GM21786 (cell line): ENCODE data around the gene IL21R.
"Not testable (repeated sequence)": the region's sequence is repeated elsewhere in the genome, so short reads cannot be mapped to it uniquely, and the experiment has no call there.

ENCODE experiments used
- ATAC-seq: cut with Tn5 transposase; IDR thresholded peaks from one replicate; pipeline ENCODE4 v1.9.1; 2021; ENCODE audit not compliant: unreplicated experiment

Gene IL21R

GRCh38 chr16:27400751-27401620 lies 988 bp upstream of the IL21R start:
- ATAC-seq, result no peak

DNA sequence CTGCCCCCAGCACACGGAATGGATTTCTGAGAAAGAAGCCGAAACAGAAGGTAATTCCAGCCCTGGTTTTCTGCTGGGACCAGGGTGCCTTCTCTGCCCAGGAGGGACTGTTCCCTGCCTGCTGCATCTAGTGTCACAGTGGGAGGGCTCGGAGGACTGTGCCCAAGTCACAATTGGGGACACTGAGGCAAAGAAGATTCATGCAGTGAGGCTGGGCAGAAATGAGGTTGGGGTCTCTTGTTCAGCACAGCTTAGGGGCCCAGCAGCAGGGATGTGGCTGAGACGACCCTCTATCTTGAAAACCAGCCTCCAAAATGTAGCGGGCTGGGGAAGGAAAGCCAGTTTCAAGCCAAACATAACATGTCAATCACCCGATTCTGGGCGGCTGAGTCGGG lies 592 bp downstream of the IL21R start:
- no peak for ATAC-seq

- no peak for ATAC-seq
Measured at GRCh38 chr16:27402964-27403600, 1.1 kb downstream of the IL21R start.

GRCh38 chr16:27403601-27403992 lies 1.6 kb downstream of the IL21R start:
- ATAC-seq, result no peak

DNA sequence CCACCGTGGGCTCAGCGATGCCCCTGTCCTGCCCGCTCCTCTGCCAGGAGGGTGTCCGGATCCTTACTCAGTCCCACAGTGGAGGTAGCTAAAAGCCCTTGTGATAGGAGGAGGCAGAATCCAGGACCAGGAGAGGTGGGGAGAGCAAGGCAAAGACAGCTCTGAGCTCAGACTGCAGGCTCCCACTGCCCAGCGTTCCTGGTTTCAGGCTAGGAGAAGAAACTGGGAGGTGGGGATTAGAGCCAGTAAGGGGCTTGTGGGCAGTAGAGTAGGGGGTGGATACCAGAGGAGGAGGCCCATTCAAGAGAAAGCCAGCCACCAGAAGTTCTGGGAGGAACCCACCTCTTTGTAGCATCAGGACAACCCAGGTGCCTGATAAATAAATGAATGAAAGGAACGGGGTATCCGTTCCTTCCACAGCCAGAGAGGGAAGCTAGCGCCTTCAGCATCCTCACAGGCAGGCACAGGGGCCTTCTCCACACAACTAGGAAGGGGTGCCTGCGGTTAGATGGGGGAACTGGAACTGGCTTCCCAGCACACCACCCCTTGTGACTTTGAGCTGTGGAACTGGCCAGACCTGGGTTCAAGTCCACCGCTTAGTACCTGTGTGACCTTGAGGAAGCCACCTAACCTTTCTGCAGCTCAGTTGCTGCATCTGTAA lies 2.3 kb downstream of the IL21R start:
- ATAC-seq, result no peak

DNA sequence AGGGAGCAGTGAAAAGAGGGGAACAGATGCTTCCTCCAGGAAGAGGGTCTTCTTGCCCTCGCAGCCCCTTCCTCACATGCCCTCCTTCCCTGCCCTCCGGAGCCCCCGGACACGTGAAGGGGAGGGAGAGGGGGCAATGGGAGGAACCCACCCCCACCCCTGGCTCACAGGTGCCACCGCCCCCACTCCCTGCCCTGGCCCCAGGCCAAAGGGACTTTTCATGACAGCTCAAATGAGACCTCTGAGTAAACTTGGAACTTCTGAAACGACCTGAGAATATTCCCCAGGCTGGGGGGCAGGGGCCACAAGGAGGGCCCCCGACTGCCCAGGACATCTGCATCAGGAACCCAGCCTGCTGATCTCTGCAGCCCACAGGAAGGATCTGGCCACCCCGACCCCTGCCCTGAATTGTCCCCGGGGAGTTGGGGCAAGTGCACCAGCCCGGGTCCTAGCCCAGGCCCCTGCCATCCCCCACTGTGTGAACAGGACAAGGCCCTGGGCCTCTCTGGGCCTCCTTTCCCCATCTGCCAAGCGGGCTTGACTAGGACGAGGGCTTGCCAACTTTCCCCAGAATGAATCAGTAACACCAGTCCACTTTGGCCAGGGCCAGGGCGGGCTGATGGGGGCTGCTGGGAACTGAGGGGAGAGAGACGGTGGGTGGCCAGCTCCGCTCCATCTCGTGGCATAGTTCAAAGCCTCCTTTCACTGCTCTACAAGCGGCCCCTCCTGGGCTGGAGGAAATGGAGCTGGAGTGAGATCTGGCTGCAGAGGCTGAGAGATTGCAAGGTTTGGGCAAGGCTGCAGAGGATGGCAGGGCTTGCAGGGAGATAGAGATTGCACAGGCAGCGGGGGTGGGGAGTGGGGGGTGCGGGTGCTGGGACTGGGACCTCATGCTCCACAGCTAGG lies 3.8 kb downstream of the IL21R start:
- ATAC-seq, result no peak

DNA sequence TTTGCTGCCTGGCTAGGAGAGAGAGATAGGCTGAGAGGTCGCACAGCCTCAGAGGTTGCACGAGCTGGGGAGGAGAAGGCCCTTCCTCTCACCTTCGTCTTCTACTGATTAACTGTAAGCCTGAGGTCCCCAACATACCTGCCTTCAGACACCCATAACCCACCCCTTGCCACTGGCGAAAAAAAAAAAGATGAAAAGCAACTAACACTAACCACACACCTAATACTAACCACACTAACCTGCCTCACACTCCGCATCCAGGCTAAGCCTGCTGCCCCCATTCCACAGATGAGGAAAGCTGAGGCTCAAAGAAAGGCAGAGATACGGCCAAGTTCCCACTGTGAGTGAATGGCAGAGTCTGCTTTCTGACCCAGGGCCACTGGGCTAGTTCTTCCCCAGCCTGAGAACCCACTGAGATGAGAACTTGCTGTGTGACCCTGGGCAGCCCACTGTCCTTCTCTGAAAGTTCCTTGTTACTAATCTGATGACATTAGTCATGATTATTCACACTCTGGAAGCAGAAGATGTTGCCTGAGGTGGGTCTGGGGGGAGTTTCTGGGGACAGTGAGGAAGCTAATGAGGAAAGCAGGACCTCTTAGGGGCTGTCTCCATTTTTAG lies 4.6 kb downstream of the IL21R start:
- no peak for ATAC-seq

- ATAC-seq, result no peak
Measured at GRCh38 chr16:27407133-27407532, 5.2 kb downstream of the IL21R start.

DNA sequence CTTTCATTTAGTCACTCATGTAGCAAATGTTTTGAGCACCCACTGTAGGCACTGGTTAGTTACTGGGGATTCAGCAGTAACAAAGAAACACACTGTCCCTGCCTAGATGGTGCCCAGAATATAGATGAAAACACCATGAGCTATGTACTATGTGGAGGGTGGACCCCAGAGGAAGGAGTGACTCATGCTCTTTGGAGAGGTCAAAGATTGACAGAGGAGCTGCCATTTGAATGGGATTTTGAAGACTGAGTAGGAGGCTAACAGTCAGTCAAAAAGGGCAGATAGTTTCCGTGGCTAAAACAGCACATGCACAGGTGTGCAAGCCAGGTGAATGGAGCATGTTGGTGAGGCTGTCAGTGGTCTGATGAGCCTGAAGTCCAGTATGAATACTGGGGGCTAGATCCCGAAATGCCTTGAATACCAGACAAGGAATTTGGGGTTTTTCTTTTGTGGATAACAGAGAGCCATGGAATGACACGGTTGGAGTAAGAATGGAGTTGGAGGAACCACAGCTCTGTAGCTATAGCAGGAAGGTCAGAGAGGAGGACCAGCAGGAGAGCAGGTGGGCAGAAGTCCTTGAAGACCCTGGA lies 6.1 kb downstream of the IL21R start:
- peak; percentile 44 for ATAC-seq

DNA sequence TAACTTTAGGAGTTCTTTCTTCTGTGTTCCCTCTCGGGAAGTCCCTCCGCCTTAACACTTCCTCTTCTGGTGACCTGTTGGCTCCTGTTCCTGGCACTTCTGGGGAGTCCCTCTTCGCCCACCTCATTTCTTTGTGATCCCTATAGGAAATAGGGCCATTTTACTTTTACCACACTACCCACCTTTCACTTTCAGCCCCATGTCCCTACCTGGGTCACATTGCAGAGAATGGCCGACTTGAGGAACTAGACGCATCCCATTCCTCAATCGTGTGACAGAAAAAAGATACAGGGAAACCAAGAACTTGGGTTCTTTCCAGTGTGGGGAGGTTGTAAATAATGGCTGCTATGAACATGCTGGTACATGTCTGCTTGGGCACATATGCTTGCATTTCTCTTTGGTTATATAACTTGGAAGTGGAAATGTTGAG lies 6.6 kb downstream of the IL21R start:
- no peak for ATAC-seq

DNA sequence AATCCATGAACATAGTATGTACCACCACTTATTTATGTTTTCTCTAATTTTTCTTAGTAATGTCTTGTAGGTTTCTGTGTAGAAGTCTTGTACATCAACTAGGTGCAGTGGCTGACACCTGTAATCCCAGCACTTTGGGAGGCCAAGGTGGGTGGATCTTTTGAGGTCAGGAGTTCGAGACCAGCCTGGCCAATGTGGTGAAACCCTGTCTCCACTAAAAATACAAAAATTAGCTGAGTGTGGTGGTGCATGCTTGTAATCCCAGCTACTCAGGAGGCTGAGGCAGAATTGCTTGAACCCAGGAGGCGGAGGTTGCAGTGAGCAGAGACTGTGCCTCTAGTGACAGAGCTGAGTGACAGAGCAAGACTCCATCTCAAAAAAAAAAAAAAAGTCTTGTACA lies 8.0 kb downstream of the IL21R start:
- not testable (repeated sequence) for ATAC-seq

DNA sequence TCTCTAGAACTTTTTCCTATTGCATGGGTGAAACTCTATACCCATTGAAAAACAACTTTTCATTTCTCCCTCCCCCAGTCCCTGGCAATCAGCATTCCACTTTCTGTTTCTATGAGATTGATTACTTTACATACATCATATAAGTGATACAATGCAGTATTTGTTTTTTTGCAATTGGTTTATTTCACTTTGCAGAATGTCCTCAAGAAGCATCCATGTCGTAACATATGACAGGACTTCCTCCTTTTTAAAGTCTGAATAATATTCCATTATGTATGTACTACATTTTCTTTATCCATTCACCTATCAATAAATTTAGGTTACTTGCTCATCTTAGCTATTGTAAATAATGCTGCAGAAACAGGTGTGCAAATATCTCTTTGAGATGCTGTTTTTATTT lies 8.8 kb downstream of the IL21R start:
- no peak for ATAC-seq

- ATAC-seq, result no peak
Measured at GRCh38 chr16:27413956-27414355, 12.0 kb downstream of the IL21R start.

DNA sequence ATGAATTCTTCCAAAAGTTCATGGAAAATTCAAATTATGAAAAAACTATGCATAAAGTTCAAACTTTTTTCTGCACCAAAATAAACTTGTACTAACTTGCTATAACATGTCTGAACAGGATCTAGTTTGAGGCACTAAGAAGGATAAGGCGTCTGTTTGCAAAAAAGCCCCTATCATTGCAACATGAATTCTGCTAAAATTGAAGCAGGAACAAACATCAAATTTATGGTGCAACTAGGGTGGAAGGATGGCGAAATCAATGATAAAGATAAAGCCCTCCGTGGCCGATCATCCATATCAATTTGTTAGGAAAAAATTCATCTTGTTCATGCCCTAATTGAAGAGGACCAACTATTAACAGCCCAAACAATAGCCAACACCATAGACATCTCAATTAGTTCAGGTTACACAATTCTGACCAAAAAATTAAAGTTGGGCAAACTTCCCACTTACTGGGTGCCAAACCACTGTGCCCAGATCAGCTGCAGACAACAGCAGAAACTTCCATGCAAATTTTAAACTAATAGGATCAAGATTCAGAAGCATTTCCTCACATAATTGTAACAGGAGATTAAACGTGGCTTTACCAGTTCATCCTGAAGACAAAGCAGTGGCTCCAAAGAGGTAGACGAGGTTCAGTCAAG lies 12.9 kb downstream of the IL21R start:
- no peak for ATAC-seq

DNA sequence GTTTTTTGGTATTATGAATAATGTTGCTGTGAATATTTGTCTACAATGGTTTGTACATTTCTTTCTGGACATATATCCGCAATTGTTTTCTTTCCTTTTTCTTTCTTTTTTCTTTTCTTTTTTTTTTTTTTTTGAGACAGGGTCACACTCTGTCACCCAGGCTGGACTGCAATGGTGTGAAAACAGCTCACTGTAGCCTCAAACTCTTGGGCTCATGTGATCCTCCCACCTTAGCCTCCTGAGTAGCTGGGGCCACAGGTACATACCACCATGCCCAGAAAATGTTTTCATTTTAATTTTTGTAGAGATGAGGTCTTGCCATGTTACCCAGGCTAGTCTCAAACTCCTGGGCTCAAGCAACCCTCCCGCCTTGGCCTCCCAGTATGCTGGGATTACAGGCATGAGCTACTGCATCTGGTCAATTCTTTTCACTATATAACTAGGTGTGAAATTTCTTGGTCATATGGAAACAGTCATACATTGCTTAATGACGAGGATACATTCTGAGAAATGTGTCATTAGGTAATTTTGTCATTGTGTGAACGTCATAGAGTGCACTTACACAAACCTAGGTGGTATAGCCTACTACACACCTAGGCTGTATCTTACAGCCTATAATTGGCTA lies 15.2 kb downstream of the IL21R start:
- ATAC-seq, result no peak

DNA sequence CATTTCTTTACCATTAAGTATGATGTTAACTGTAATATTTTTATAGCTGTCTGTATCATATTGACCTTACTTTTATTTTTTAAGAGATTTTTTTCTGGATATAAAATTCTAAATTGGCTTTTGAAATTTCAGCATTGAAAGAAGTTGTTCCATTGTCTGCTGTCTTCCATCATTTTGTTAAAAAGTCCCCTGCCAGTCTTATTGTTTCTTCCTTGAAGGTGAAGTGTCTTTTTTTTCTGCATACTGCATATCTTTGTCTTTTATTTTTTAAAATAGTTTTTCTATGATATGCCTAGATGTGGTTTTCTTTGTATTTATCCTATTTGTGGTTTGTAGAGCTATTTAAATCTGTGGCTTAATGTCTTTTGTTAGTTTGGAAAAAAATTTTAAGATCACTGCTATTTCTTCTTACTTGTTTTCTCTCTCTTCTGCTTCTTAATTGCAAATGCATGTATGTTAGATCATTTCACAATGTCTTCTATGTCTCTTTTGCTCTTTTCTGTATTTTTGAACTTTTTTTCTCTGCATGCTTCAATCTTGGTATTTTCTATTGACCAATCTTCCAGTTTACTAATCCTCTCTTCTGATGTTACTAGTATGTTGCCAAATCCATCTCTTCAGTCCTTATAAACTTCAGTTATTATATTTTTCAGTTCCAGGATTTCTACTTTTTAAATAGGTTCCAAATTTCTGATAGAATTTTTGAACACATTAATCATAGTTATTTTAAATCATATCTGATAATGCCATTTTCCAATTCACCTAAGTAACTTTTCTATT lies 20.2 kb downstream of the IL21R start:
- ATAC-seq, result no peak

- no peak for ATAC-seq
Measured at GRCh38 chr16:27424772-27425498, 23.0 kb downstream of the IL21R start.

DNA sequence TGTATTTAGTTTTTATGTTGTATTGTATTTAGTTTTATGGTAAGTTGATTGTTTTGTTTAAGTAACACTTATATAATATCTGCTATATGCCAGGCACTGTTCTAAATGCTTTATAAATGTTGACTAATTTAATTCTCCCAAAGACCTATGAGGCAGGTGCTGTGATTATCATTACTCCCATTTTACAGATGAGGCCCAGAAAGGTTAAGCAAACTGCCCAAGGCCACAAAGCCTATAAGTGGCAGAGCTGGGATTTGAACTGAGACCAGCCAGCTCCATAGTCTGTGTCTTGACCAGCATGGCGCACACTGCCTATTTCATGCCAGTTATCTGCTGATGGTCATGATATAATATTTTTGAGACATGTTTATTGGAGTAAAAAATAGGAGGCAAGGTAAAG lies 24.0 kb downstream of the IL21R start:
- peak; percentile 2 for ATAC-seq
